Neural progenitor cell (in vitro differentiated cells): ENCODE measurements around the gene IFRD1.

Experiments used
- EZH2 ChIP-seq: fragments of 200-600 bp; sonication (generic); IDR thresholded peaks from 2 replicates; pipeline ENCODE4 v1.6.1; 2017; ENCODE audit warnings: antibody characterized with exemption, mild to moderate bottlenecking, moderate library complexity
- TF ChIP-seq, protein P1 (sequence below): fragments of 200-600 bp; sonication (generic); IDR thresholded peaks from 2 replicates; pipeline ENCODE4 v1.5.1; 2017; ENCODE audit warnings: antibody characterized with exemption, mild to moderate bottlenecking

DNA sequence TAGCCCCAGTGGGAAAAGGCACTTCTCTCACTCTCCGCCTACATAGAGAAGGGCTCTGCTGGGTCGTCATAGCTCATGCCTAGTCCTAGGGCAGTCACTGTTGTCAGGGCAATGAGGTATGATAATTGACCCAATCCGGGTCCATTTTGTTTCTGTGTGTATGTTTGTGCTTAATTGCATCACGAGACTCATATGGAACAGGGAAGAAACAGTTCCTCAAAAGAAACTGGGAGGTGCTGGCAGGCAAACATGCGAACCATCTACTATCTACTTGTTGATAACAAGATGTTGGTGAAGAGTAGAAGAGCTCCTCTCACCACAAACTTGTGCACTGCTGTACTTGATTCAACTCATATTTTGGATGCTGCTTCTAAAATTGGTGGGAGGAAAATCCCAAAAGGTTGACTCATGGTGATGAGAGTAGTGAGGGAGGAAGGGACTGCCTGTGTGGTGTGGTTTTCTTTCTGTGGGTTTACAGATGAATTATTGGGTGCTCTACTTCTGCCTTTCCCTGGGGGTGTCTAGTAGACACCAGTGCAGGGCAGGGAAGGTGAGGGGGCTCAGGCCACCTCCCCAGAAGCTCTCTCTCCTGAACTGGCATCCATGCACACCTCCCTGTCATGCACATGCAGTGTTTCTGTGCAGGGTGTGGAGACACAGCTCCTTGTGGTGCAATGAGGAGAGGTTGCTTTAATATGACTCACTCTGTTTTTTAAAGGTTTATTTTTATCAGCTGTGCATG is 59.9 kb downstream of the IFRD1 start:
- TF ChIP-seq, protein P1, sequence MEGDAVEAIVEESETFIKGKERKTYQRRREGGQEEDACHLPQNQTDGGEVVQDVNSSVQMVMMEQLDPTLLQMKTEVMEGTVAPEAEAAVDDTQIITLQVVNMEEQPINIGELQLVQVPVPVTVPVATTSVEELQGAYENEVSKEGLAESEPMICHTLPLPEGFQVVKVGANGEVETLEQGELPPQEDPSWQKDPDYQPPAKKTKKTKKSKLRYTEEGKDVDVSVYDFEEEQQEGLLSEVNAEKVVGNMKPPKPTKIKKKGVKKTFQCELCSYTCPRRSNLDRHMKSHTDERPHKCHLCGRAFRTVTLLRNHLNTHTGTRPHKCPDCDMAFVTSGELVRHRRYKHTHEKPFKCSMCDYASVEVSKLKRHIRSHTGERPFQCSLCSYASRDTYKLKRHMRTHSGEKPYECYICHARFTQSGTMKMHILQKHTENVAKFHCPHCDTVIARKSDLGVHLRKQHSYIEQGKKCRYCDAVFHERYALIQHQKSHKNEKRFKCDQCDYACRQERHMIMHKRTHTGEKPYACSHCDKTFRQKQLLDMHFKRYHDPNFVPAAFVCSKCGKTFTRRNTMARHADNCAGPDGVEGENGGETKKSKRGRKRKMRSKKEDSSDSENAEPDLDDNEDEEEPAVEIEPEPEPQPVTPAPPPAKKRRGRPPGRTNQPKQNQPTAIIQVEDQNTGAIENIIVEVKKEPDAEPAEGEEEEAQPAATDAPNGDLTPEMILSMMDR: no peak
- TF ChIP-seq EZH2: no peak
